Stimulated activated CD4-positive, alpha-beta T cell treated with anti-CD3 and anti-CD28 coated beads, Interleukin-2, amount 100 ng/mL, for 24 hours (primary cell): ENCODE results near the gene GRIP2.

Source experiments
- DNase-seq, 2 donors: peaks; one replicate each; pipeline ENCODE4 v3.0.0-alpha.2; 2020

Gene GRIP2

GRCh38 chr3:14448756-14449727 lies 91.1 kb downstream of the GRIP2 start:
- DNase-seq, result no peak

GRCh38 chr3:14448063-14448462 lies 92.1 kb downstream of the GRIP2 start:
- DNase-seq, result no peak

- DNase-seq, result no peak
Observed at GRCh38 chr3:14446988-14447570, 93.1 kb downstream of the GRIP2 start.

- DNase-seq, result no peak
Observed at GRCh38 chr3:14445773-14446172, 94.4 kb downstream of the GRIP2 start.

- DNase-seq, result no peak
Observed at GRCh38 chr3:14444380-14444779, 95.8 kb downstream of the GRIP2 start.

GRCh38 chr3:14441920-14442300 lies 98.2 kb downstream of the GRIP2 start:
- DNase-seq, result no peak

GRCh38 chr3:14441240-14441919 lies 98.8 kb downstream of the GRIP2 start:
- no peak for DNase-seq

GRCh38 chr3:14440531-14441239 lies 99.5 kb downstream of the GRIP2 start:
- no peak for DNase-seq

GRCh38 chr3:14440168-14440518 lies 100.0 kb downstream of the GRIP2 start:
- DNase-seq, result no peak

GRCh38 chr3:14439501-14440167 lies 100.5 kb downstream of the GRIP2 start:
- DNase-seq, result no peak
